ENCODE measurements around the gene SYT14.

SYT14 gene

DNA sequence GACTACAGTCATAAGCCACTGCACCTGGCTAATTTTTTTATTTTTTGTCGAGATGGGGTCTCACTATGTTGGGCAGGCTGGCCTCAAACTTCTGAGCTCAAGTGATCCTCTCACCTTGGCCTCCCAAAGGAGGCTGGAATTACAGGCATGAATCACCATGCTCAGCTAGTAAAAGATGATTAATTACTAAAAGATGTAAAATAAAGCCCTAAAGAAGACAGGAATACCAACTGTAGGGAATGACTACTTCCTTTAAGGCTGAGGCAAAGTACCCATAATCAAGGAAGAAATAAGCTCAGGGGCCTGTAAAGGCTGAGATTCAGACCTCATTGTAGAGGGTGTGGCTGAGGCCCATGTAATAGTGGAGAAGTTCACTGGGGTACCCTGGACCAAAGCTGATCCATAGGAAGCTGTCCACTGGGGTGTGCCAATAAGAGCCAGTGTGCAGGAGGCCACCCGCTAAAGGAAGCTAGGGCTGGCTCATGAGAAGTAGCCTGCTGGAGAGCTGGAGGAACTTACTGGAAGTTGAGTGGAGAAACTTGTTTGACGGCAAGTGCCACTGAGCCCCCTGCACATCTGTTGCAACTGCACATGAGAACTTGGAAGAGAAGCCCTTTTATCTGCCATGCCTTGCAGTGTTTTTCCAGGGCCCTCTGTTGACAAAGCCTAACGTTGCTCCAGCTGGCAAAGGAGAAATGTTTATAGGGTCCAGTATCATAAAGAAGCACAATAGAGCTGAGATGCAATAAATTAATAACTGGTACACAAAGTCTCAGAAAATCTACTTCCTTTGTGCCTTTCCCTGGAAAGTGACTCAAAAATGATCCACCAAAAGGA is 276.8 kb downstream of the SYT14 start:
- DNase-seq, result no peak

DNA sequence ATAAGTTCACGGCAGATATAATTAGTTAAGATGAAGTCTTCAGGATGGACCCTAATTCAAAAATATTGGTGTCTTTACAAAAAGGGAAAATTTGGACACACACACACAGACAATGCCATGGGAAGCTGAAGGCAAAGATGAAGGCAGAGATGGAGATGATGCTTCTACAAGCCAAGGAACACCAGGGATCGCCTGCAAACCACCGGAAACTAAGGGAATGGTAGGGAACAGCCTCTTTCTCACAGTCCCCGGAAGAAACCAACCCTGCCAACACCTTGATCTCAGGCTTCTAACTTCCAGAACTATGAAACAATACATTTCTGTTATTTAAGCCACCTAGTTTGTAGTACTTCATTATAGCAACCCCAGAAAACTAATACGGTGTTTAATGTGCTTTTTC is 279.5 kb downstream of the SYT14 start:
- DNase-seq, result no peak

DNA sequence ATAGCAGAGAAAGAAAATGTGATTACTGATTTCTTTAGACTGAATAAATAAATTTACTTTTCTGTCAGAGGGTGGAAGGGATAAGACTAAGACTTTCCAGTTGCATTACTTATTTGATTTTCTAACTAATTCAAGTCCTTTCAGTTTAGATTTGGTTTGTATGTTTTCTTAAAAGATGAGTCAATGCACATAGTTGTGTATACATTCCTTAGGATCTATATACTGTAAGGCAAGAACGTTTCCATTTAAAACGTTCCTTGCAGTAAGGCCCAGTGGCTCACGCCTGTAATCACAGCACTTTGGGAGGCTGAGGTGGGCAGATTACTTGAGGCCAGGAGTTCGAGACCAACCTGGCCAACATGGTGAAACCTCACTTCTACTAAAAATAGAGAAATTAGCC is 280.0 kb downstream of the SYT14 start:
- DNase-seq, result no peak

Data from NCI-H69 (cell line).